Activated naive CD4-positive, alpha-beta T cell treated with anti-CD3 and anti-CD28 coated beads, Interleukin-2, amount 50 U/mL, for 16 hours (primary cell): ENCODE results near the gene PELI3.

Experiments used
- DNase-seq: peaks from one replicate; pipeline ENCODE4 v3.0.0-alpha.2; 2020

The PELI3 gene

DNA sequence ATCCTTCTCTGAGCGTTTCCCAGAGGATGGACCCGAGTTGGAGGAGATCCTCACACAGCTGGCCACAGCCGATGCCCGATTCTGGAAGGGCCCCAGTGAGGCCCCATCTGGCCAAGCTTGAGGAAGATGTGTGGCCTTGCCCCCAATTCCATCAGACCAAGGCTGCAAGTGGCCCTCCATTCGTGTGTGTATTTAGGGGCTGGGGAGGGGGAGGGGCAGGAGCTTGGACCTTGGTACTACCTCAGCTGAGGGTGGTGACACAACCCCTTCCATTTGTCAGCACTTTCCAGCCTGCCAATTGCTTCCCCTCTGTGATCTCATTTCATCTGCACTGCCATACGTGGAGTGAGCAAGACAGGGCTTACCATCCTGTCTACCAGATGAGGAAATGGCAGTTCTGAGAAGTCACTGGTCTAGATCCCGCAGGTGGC is 42.4 kb downstream of the PELI3 start:
- no peak for DNase-seq

DNA sequence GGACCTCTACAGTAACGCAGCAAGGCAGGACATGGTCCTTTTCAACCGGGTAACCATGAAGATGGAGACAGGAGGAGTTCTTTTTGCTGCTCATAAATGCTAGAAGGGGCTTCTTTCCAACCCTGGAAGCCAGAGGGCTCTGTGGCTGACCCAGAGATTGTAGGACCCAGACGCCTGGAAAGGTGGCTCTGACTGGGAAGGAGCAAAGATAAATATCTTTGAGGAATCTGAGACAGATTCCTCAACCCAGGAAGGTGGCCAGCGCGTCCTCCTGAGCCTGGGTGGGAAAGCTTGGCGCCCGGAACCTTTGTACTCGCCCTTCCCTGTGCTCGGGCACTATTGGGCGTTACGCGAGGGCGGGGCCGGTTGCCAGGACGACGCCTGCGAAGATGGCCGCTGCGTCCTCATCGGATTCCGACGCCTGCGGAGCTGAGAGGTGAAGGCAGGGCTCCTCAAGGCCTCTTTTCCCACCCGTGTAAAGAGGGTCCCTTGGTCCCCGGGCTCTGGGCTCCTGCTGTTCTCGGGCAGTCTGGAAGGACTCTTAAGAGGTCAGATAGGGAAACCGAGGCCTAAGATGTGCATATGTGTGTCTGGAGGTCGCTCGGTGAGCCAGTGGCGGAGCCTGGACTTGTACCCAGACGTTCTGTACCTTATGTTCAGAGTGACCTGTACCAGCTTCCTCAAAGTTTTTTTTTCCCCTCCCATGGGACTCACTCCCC is 43.7 kb downstream of the PELI3 start, which contains the start of gene BBS1:
BBS1 (plus strand) TSS at position 365 of the 719 bp plus-strand sequence; CDS start at position 390, 25 bp downstream.
- peak; percentile 83 for DNase-seq

DNA sequence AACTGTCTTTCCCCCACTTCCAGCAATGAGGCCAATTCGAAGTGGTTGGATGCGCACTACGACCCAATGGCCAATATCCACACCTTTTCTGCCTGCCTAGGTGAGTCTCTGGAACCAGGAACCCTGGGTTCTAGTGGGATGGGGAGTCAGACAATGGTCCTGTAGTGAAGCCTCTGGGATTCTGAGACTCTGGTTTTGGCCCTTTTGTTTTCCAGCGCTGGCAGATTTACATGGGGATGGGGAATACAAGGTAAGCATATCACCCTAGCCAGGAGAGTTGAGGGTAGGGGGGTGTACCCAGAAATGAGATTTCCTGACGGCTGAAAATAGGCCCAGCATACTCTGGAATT is 44.3 kb downstream of the PELI3 start:
- no peak for DNase-seq

DNA sequence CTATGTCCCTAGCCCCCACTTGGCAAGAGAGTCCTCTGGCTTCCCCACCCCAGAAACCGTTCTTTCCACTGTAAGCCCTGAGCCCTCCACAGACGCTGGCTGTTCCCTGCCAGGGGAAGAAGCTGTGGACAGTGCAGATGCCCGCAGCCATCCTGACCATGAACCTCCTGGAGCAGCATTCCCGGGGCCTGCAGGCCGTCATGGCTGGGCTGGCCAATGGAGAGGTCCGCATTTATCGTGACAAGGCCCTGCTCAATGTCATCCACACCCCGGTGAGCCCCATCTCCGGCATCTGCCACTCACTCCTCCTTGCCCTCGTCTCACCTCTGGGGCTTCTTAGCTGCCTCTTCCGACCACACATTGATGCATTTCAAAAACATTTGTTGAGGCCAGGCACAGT is 56.9 kb downstream of the PELI3 start:
- no peak for DNase-seq

DNA sequence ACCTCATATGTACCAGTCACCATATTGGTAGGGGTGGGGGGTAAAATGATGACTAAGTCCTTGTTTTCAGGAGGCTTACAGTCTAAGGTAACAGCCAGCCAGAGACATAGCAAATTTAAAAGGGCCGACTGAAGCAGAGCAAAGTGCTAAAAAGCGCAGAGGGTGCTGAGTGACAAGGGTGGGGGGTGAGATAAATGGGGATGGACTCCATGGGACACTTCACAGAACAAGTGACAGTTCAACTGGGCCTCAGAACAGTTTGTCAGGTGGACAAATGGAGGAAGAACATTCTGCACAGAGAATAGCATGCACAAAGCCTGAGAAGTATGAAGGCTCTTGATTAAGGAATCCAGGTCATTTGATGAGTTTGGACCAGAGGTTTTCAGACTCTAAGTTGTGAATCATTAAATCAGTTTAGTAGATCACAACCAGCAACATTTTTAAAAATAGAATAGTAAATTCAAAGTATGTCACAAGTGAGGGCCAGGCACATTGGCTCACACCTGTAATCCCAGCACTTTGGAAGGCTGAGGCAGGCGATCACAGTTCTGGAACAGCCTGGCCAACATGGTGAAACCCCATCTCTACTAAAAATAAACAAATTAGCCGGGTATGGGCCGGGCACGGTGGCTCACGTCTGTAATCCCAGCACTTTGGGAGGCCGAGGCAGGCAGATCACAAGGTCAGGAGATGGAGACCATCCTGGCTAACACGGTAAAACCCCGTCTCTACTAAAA is 57.8 kb downstream of the PELI3 start:
- no peak for DNase-seq
